Right lobe of liver (tissue), 4 donors: ENCODE data around the gene CYP21A2.

ENCODE experiments used
- POLR2A ChIP-seq: fragments of 450-650 bp; IDR thresholded peaks from one replicate; pipeline ENCODE4 v1.6.1; 2017; ENCODE audit warnings: antibody characterized with exemption, mild to moderate bottlenecking
- TF ChIP-seq, protein P1 (sequence below), 4 donors: fragments of 200-600 bp in 3 of 4; fragments of 450-650 bp in 1 of 4; IDR thresholded peaks; one replicate each; pipeline versions ENCODE4 v1.5.1 to v1.8.0; 2016 to 2022; ENCODE audit warnings: antibody characterized with exemption in 4 of 4, mild to moderate bottlenecking in 2 of 4
- donor health status: DM: no; HTN: no; CAD: no.
- donor health status: DM: no; HTN: no; CAD: no.
- donor health status: DM: no; HTN: yes; CAD: no.

DNA sequence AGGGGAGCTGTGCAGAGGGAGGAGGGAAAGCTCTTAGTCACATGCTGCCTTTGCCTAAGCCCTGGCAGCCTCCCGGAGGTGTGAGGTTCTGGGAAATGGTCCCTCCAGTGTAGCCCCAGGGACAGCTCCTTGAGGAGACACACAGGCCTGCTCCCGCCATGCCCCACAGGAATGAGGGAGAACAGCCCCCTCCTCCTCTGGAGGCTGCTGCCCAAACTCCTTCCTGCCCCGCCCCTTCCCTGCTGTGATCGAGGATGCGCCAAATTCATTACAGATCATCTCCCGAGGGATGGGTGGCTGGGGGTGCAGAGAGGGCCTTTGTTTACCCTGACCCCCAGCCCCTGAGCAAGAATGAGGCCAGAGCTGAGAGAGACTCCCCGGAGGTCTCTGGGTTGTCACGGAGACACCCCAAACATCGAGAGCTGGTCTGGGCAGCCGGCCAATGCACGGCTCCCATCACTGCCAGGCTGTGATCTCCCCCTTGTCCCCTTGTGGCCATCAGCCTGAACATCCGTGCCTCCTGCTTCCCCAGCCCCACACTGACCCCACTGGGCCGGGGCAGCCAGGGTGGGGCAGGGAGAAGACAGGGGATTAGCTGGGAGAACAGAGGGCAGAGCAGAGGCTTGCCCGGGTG, 8.4 kb downstream of the CYP21A2 start:
- TF ChIP-seq, protein P1, sequence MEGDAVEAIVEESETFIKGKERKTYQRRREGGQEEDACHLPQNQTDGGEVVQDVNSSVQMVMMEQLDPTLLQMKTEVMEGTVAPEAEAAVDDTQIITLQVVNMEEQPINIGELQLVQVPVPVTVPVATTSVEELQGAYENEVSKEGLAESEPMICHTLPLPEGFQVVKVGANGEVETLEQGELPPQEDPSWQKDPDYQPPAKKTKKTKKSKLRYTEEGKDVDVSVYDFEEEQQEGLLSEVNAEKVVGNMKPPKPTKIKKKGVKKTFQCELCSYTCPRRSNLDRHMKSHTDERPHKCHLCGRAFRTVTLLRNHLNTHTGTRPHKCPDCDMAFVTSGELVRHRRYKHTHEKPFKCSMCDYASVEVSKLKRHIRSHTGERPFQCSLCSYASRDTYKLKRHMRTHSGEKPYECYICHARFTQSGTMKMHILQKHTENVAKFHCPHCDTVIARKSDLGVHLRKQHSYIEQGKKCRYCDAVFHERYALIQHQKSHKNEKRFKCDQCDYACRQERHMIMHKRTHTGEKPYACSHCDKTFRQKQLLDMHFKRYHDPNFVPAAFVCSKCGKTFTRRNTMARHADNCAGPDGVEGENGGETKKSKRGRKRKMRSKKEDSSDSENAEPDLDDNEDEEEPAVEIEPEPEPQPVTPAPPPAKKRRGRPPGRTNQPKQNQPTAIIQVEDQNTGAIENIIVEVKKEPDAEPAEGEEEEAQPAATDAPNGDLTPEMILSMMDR (IDR thresholded peaks at IDR 0.05), result no peak
- no peak for TF ChIP-seq POLR2A
